ENCODE data around the gene CYB561D2.

DNA sequence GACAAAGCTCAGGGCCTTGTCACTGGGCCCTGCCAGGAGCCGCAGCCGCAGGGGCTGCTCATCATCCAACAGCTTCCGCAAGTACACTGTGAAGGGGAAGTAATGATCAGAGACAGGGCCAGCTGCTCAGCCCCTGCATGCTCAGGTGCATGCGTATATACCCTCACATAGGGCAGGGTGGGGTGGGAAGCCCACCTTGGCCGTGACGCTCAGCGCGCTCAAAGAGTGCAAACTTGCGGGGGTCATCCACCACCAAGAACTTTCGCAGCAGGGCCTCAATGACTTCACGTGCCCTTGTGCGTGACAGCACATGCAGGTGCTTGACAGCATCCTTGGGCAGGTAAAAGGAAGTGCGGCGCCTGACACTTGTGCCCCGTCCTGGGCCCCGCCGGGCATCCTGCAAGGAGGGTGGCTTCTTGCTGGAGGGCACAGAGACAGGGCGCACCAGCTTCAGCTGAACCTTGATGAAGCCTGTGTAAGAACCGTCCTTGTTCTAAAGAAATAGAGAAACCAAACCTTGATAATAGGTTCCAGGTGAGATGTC is 19.2 kb upstream of the CYB561D2 start:
- TF ChIP-seq, protein P1, sequence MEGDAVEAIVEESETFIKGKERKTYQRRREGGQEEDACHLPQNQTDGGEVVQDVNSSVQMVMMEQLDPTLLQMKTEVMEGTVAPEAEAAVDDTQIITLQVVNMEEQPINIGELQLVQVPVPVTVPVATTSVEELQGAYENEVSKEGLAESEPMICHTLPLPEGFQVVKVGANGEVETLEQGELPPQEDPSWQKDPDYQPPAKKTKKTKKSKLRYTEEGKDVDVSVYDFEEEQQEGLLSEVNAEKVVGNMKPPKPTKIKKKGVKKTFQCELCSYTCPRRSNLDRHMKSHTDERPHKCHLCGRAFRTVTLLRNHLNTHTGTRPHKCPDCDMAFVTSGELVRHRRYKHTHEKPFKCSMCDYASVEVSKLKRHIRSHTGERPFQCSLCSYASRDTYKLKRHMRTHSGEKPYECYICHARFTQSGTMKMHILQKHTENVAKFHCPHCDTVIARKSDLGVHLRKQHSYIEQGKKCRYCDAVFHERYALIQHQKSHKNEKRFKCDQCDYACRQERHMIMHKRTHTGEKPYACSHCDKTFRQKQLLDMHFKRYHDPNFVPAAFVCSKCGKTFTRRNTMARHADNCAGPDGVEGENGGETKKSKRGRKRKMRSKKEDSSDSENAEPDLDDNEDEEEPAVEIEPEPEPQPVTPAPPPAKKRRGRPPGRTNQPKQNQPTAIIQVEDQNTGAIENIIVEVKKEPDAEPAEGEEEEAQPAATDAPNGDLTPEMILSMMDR (IDR thresholded peaks at IDR 0.05): no peak
- TF ChIP-seq EZH2 (IDR thresholded peaks at IDR 0.05; ENCODE audit: borderline replicate concordance, insufficient read depth, low read depth, low read length, poor library complexity, severe bottlenecking): no peak

Measured in B cell (primary cell).